HG03045 (cell line): ENCODE results near the gene C2CD4A.

Source experiments
- ATAC-seq: cut with Tn5 transposase; IDR thresholded peaks from one replicate; pipeline ENCODE4 v1.9.1; 2021; ENCODE audit warnings: mild to moderate bottlenecking, moderate library complexity; ENCODE audit not compliant: unreplicated experiment

The C2CD4A gene

DNA sequence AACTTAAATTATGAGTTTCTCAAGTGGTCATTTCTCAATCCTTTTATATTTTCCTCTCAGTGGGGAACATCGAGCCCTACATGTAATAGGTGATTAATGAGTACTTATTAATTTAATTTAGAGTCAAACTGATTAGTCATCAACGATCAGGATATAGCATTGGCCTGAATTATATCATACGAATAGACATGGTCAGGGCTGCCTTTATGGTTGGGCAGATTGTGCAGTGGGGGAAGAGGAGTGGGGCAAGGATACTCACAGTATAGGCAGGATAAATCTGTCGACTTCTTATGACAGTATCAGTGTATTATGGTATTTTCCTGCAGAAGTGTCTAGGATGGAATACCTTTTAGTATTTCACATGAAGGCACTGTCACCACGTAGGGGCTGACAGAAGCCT is 27.0 kb downstream of the C2CD4A start:
- ATAC-seq = no peak

DNA sequence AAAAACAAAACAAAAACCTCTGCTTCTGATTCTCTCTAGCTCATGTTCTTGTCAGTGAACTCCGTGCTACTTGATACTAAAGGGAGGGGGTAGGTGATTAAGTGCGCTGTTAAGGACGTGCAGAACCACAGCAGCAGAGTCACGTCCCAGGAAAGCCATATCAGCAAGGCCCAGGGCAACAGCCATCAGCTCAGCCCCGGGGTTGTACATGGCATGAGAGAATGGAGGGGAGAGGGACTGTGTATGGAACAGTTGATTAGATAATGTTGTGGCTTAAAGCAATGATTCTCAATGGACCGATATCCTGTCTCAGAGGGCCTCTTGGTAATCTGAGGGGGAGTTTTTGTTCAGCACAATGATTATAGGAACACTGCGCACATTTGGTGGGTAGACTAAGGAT is 27.6 kb downstream of the C2CD4A start:
- ATAC-seq = no peak

DNA sequence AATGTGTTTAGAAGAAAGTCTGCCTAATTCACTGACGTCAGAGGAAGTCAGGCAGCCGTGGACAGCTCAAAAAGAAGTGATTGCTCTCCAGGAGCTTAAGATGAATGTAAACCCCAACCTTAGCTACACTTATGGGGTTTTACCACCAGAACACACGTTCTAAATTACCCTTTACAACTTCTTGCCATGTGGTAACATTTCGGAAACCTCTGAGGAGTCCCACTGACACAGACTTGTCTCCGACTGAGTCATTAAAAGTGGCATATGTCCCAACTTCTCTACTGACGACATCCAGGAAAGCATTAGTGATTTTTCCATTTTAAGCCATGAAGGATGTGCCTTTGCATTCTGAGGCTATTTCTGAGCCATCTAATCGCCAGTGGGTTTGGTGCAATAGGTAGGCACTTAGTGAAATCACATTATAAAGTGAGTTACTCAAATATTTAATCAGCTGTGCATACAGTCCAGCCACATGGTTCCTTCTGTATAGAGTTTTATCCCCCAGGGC is 32.4 kb downstream of the C2CD4A start:
- no peak for ATAC-seq

DNA sequence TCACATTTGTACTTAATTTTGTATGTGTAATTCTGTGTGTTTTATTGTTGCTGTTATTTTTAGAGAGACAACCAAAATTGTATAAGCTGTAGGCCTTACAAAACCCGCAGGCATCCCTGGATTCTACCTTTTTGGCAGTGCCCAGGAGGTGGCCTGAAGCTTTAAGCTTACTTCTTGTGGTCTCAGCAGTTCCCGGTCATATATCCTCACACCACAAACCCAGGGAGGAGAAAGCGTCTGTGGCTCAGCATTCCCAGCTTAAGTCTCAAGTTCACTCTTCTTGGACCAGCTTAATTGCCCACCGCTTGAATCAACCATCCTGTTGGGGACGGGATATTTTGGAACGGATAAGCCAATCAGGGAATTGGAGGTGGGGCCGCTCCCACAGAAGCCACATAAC is 36.7 kb downstream of the C2CD4A start:
- ATAC-seq = no peak

DNA sequence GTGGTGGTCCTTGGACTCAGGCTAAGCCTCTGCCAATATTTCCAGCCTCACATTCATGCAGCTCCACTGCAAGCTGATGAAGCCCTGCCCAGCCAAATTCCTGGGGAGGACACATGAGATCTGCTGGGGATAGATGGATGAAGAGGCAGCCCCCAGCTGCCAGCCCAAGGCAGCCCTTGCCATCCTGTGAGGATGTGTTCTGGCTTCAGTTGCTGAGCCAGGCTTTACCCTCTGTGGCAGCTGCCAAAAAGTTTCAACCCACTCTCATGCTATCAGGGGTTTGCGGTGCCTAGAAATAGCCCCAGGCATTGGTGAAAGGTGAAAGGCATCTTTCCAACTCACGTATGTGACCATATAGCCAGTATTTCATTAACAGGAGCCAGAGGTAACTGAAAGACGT is 37.6 kb downstream of the C2CD4A start:
- no peak for ATAC-seq

DNA sequence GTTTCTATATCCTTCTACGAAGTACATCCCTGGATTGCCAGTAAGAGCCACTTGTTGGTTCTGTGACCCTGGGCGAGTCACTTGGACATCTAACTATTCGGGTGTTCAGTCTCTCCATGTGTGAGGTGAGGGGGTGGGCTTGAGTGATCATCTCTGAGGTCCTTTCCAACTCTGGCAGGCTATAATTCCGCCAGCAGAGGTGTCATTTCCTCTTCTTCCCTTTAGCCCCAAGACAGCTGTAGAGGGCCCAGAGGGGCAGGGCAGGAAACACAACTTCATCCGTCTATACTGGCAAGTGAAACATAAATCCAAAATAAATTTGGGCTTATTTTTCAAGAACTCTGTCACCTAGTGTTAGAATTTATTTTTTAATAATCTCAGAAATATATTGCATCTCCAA is 38.1 kb downstream of the C2CD4A start:
- no peak for ATAC-seq

DNA sequence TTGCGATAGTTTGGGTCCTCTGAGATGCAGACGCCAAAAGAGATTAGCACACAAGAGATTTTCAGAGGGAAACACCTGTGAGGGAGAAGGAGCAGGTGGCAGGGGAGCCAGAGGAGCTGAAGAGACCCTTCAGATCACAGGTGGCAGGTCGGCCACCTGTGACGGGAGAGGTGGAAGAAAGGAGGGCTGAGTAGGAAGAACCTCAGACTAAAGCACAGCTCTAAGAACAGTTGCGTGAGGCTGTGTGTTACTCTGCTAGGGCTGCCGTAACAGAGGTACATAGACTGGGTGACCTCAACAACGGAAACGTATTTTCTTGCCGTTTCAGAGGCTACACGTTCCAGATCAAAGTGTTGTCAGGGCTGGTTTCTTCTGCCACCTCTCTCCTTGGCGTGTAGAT is 38.5 kb downstream of the C2CD4A start:
- no peak for ATAC-seq

DNA sequence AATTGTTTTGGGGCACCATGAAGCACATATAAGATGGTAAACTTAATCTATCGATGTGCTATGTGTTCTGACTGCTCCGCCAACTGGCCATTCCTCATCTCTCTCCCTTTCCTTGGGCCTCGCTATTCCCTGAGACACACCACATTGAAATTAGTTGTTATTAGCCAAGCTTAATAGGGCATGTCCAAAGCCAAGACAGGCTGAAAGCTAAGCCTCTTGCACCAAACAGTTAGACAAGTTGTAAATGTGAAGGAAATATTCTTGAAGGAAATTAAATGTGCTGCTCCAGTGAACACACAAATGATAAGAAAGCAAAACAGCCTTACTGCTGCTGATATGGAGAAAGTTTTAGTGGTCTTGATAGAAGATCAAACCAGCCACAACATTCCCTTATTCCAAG is 39.3 kb downstream of the C2CD4A start:
- ATAC-seq = no peak

DNA sequence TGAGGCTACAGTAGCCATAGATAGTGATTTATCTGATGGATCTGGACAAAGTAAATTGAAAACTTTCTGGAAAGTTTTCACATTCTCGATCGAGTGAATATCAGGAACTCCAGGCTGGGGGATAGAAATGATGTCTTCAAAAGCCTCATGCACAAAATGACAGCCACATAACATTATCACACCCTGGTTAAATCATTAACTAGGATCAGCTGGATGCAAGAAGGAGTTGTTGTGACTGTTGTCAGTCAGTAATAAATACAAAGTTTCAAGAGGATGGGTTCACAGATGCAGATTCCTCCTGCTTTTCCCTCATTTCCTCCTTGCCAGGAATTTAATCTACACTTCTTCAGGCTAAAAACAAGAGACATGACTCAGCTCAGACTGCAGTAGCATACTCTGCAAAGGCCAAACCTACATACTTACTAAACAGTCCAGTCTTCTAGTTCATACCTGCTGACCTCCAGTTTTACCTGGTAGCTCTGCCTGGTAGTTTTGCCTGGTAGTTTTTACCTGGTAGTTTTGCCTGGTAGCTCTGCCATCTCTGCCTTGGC is 40.9 kb downstream of the C2CD4A start:
- ATAC-seq = no peak

DNA sequence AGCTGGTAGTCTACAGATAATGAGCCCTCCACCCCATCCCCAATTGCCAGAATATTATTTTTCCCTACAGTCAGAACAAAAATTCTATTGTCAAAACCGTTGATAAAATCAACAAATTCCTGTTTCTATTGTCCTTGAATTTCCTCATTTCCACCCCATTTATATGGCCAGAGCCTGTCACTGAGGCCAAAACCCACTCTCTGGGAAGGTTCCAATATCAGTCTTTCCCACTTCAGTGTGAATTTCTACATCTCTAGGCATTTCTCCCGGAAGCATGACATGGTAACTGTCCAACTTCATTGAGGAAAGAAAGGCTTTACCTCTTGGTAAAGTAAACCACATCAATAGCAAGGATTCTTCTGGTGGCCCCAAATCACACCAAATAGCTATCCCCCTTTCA is 41.6 kb downstream of the C2CD4A start:
- no peak for ATAC-seq

DNA sequence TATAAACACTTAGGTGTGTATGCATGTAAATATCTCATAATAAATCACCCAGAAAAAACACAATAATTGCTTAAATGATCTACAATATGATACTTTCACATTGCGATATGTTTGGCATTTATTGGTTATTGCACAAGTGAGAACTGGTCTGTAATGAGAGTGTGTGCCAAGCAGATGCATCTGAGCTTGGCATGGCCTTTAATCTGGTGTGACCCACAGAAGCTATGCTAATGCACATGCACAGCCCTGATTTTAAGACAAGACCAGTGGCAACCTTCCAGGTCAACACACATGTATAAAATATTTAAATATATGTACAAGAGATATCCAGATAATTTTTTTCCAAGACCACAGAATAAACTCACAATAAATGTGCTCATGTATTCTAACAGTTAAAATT is 42.7 kb downstream of the C2CD4A start:
- ATAC-seq = no peak

DNA sequence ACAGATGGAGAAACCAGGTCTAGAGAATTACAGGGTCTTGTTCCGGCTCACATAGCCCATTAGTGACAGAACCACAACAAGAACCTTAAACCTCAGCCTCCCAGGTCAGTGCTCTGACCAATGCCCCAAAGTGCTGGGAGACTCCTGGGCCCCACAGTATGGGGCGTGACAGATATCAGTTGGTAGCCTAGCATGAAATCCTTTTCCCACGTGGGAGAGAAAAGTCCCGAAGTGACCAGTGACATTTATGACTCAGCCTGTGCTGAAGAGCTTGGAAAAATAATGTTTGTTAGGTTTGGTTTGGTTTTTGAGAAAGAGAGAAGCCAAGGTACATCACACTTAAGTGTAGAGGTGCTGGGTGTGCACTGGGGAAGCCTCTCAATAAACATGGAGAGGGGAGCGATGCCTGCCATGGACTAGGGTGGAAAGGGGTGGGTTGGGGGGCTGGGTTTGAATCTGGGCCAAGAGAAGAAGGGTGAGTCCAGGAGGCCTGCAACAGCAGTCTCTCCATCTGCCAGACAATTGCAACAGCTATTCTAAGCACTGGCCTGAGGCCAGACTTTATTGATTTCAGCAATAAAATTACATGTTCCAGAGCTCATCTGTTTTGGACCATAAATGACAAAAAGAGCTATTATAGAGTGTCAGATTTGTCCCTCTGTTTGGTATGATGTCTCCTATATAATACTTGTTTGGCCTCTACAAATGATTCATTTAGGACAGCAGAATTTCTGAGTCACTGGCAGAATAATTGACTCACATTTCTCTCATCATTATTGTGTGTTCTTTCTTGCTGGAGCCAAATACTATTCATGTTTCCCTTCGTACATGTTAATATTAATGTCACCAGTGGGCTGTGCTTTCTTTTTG is 43.4 kb downstream of the C2CD4A start:
- ATAC-seq = no peak

DNA sequence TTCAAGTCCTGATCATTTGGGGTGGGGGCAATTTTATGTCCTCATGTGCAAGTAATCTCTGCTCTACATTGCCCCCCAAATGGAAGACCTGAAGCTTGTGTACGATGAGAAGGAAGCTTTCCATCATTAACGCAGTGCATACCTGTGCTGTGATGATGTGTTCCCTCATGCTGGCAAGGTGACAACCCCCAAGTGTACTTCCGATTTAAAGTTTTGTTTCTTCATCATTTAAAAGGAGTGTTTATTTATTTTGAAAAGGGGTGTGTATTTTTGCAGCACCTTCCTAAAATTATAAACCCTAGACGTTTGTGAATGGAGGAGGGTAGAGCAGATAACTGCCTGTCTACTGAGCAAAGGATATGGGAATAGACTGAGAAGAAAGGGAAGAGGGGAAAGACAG is 45.3 kb downstream of the C2CD4A start:
- no peak for ATAC-seq

DNA sequence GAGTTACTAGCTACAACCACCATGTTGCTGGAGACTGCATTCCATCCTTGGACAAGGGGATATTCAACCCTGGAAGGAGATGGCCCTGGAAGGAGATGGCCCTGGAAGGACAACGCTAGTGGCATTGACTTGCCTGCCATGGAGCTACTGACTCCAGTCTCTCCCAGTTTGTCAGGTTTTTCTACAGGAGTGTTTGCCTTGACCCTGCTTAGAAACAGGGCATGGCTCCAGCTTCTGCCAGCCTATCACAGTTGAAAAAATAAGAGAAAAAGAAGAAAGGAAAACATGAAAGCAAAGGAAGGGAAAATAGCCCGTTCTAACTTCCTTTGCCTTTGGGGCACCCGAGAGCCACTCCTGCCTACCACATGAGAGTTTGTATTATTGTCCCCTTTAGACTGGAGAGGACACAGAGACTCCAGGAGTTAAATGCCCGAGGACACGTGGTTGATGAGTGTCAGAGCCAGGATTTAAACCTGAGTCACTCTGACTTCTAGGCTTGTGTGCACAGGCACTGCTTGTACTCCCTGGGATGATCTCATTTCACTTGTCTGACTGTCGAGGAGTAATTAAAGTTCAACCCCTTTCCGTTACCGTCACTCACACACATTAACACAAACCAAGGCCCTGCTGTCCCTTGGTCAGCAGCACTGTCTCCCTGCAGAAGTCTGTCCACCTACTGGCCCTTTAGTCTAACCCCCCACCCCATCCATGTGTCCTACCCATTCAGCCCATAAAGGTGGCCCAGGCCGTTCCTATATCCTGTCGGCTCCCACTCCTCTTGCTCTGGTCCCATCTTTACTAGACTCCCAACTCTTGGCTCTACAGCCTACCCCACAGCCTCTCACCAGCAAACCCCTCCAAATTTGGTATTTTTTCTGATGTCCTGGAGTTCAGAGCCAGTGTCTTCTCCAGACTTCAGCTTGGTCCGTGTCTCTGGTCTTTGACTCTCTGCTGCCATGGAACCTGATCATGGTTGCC is 46.1 kb downstream of the C2CD4A start:
- no peak for ATAC-seq

DNA sequence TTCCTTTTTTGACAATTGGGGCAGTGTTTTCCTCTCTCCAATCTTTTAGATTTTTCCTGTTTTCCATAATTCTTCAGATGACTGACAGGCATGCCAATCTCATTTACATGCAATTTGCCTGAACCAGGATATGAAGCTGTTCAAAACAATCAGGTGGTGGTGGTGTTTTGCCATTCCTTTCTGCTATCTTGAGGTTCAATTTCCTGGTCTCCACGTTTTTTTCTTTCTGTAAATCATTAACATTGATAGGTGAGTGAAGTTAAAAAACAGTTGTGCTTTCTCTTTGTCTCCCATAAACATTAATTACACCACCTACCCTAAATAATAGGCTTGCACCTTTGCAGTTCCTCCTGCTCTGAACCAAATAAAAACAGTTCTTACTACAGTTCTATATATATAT is 49.1 kb downstream of the C2CD4A start:
- no peak for ATAC-seq

DNA sequence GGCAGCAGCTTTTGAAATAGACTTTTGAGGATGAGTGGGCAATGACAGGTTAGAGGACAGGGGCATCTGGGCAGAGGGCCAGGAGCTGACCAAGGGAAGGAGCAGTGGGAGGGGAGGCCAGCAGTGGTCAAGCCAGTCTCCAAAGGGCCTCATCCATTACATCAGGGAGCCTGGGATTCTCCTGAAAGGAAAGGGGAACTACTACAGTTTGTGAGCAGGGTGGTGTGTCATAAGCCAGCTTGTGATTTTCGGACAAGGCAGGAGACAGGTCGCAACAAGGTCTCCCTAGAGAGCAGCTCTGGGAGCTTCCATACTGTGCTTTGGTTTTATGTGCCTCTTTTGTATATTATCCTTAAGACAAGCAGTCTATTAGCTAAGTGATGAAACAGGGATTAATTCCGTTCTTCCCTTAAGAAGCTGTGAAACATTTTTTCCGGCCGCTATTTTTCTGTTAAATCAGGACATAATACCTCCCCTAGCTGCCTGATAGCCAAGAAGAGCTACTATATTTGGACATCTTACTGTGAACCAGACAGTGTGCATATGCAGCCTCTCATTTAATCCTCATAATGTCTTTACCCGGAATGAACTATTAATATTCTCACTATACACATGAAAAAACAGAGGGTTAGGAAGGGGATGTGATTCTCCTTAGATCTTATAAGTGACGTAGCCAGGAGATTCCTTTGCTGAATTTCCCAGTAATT is 51.9 kb downstream of the C2CD4A start:
- no peak for ATAC-seq

DNA sequence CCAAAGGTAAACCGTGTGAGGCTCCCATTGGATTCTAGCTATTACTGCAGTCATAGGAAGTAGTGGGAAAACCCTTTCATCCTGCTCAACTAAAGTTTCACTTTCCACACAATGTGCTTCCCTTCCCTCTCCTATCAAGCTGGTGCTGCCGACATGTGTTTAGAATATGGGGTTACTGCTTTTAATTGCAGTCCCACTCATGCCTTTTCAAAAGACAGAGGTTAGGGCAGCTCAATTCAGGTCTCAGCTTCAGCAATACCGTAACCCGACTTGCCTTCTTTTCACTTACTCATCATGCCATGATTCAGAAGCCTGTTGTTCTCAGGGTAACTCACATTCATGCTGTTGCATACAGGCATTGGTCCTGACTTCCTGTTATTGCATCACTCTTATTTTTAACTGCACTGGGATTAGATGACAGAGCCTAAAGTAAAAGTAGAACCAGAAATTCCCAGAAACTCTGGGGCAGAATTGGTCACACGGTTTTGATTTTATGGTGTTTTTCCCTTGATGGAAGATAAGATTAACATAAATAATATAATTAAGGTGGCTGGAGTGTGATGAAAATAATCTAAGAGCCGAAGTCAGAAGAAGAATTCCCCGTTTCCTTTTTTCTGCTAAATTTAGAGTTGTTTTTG is 52.6 kb downstream of the C2CD4A start:
- ATAC-seq = no peak

DNA sequence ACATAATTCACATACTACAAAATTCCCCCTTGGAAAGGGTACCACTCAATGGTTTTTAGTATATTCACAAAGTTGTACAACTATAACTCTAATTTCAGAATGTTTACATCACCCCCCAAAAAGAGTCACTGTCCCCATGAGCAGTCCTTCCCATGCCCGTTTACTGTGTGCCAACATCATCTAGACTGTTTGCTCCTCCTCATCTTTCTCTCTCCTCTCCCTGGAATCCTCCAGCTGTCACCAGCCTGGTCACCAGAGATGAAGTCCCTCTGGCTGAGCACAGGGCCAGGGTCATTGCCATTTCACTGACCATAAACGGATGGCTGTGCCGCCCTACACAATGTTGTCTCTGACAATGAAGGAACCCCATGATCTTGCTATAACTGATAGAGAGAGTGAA is 53.1 kb downstream of the C2CD4A start:
- ATAC-seq = no peak
